Measurements from ENCODE around the gene UMODL1. TPM values are rescaled to one million over a fixed set of nuclear protein-coding genes. Genes with fewer than 3 reads are reported as not detected.

The UMODL1 gene
- total and polyA plus RNA-seq, 4 experiments from 2014 or later: 0.08 to 1.1 (median 0.58) TPM; not detected in 1

- Histone ChIP-seq H3K27me3 (ENCODE audit: insufficient read depth, low read length) (no peaks in the 10 kb centered on the region), H3K9me3 (ENCODE audit: control insufficient read depth in 1 of 2, low read length in 2 of 2) (no peaks in the 10 kb centered on the region), H3K36me3 (ENCODE audit: insufficient read depth, low read length) (no peaks in the 10 kb centered on the region), H3K27ac (ENCODE audit: low read depth, low read length) (no peak overlapping the region), H3K4me1 (ENCODE audit: insufficient read depth, low read length) (no peaks in the 10 kb centered on the region), H3K4me3 (ENCODE audit: low read length in 2 of 2) (no peak overlapping the region)
- Mint-ChIP-seq H3K9me3 (no peaks in the 10 kb centered on the region), H3K36me3 (no peaks in the 10 kb centered on the region), H3K4me3 (no peak overlapping the region), H3K27me3 (peaks cover 0 to 4% of the 10 kb centered on the region in 2 donors), H3K4me1 (no peaks in the 10 kb centered on the region), H3K27ac (no peak overlapping the region)
- intact Hi-C loops (cut with micrococcal nuclease): no loop called here
- ChIA-PET POLR2A (ENCODE audit: partially characterized antibody) (no interaction called here), CTCF (ENCODE audit: partially characterized antibody) (interaction anchor here (0.9 to 3.2 kb wide), 3 partner anchors 9 to 108 kb away, joined by 3 to 18 read pairs (median 5); no protein-coding TSS in a partner anchor)
- DNase-seq: no peak
Observed at GRCh38 chr21:42151948-42152220, 80.8 kb downstream of the UMODL1 start.

GRCh38 chr21:42153046-42153686 is 82.0 kb downstream of the UMODL1 start:
- Mint-ChIP-seq H3K9me3 (no peaks in the 10 kb centered on the region), H3K4me1 (no peaks in the 10 kb centered on the region), H3K27me3 (peaks cover 0 to 4% of the 10 kb centered on the region in 2 donors), H3K36me3 (no peaks in the 10 kb centered on the region), H3K27ac (no peak overlapping the region), H3K4me3 (no peak overlapping the region)
- H3K27me3 ChIP-seq (ENCODE audit: insufficient read depth, low read length): no peaks in the 10 kb centered on the region
- H3K27ac ChIP-seq (ENCODE audit: low read depth, low read length): no peak overlapping the region
- H3K36me3 ChIP-seq (ENCODE audit: insufficient read depth, low read length): no peaks in the 10 kb centered on the region
- no peak for DNase-seq
- H3K4me3 ChIP-seq (ENCODE audit: low read length in 2 of 2): no peak overlapping the region
- no peaks in the 10 kb centered on the region for H3K4me1 ChIP-seq (ENCODE audit: insufficient read depth, low read length)
- intact Hi-C loops (cut with micrococcal nuclease): no loop called here
- H3K9me3 ChIP-seq (ENCODE audit: control insufficient read depth in 1 of 2, low read length in 2 of 2): no peaks in the 10 kb centered on the region
- CTCF ChIA-PET (ENCODE audit: partially characterized antibody): interaction anchor here (1.3 to 6.7 kb wide), 5 partner anchors 8 to 109 kb away, joined by 3 to 25 read pairs (median 5); no protein-coding TSS in a partner anchor
- POLR2A ChIA-PET (ENCODE audit: partially characterized antibody): no interaction called here

GRCh38 chr21:42153746-42154145 is 82.6 kb downstream of the UMODL1 start:
- Mint-ChIP-seq H3K4me3 (no peak overlapping the region), H3K27ac (no peak overlapping the region), H3K4me1 (no peaks in the 10 kb centered on the region), H3K36me3 (no peaks in the 10 kb centered on the region), H3K9me3 (no peaks in the 10 kb centered on the region), H3K27me3 (peaks cover 0 to 4% of the 10 kb centered on the region in 2 donors)
- intact Hi-C loops (cut with micrococcal nuclease): no loop called here
- ChIA-PET POLR2A (ENCODE audit: partially characterized antibody) (no interaction called here), CTCF (ENCODE audit: partially characterized antibody) (interaction anchor here (1.3 to 6.7 kb wide), 5 partner anchors 8 to 108 kb away, joined by 3 to 25 read pairs (median 5); no protein-coding TSS in a partner anchor)
- DNase-seq: no peak
- no peak overlapping the region for H3K27ac ChIP-seq (ENCODE audit: low read depth, low read length)
- H3K36me3 ChIP-seq (ENCODE audit: insufficient read depth, low read length): no peaks in the 10 kb centered on the region
- no peaks in the 10 kb centered on the region for H3K27me3 ChIP-seq (ENCODE audit: insufficient read depth, low read length)
- no peaks in the 10 kb centered on the region for H3K4me1 ChIP-seq (ENCODE audit: insufficient read depth, low read length)
- no peaks in the 10 kb centered on the region for H3K9me3 ChIP-seq (ENCODE audit: control insufficient read depth in 1 of 2, low read length in 2 of 2)
- H3K4me3 ChIP-seq (ENCODE audit: low read length in 2 of 2): no peak overlapping the region

- intact Hi-C loops (cut with micrococcal nuclease): no loop called here
- ChIA-PET CTCF (ENCODE audit: partially characterized antibody) (interaction anchor here (2.7 to 6.7 kb wide), 3 partner anchors 9 to 105 kb away, joined by 9 to 25 read pairs (median 18); no protein-coding TSS in a partner anchor), POLR2A (ENCODE audit: partially characterized antibody) (no interaction called here)
- H3K27me3 ChIP-seq (ENCODE audit: insufficient read depth, low read length): no peaks in the 10 kb centered on the region
- no peak overlapping the region for H3K4me3 Mint-ChIP-seq
- H3K9me3 Mint-ChIP-seq: no peaks in the 10 kb centered on the region
- H3K36me3 Mint-ChIP-seq: no peaks in the 10 kb centered on the region
- no peak overlapping the region for H3K27ac ChIP-seq (ENCODE audit: low read depth, low read length)
- no peak for DNase-seq
- H3K4me1 Mint-ChIP-seq: peaks cover 0 to 3% (median 0%) of the 10 kb centered on the region in 4 donors
- no peaks in the 10 kb centered on the region for H3K9me3 ChIP-seq (ENCODE audit: control insufficient read depth in 1 of 2, low read length in 2 of 2)
- H3K4me3 ChIP-seq (ENCODE audit: low read length in 2 of 2): no peak overlapping the region
- H3K4me1 ChIP-seq (ENCODE audit: insufficient read depth, low read length): no peaks in the 10 kb centered on the region
- H3K27ac Mint-ChIP-seq: no peak overlapping the region
- peaks cover 0 to 4% of the 10 kb centered on the region in 2 donors for H3K27me3 Mint-ChIP-seq
- no peaks in the 10 kb centered on the region for H3K36me3 ChIP-seq (ENCODE audit: insufficient read depth, low read length)
Observed at GRCh38 chr21:42154237-42155044, 83.3 kb downstream of the UMODL1 start.

GRCh38 chr21:42155045-42155855 is 84.1 kb downstream of the UMODL1 start:
- Mint-ChIP-seq H3K9me3 (no peaks in the 10 kb centered on the region), H3K27me3 (peaks cover 0 to 4% of the 10 kb centered on the region in 2 donors), H3K36me3 (no peaks in the 10 kb centered on the region), H3K4me1 (peaks cover 0 to 5% (median 0%) of the 10 kb centered on the region in 4 donors), H3K27ac (peak overlapping the region in 1 of 7 donors; percentile 36), H3K4me3 (no peak overlapping the region)
- intact Hi-C loops (cut with micrococcal nuclease): no loop called here
- no peak for DNase-seq
- H3K36me3 ChIP-seq (ENCODE audit: insufficient read depth, low read length): no peaks in the 10 kb centered on the region
- no peak overlapping the region for H3K27ac ChIP-seq (ENCODE audit: low read depth, low read length)
- CTCF ChIA-PET (ENCODE audit: partially characterized antibody): interaction anchor here (1.3 to 6.7 kb wide), 3 partner anchors 9 to 104 kb away, joined by 4 to 25 read pairs (median 9); no protein-coding TSS in a partner anchor
- no peaks in the 10 kb centered on the region for H3K27me3 ChIP-seq (ENCODE audit: insufficient read depth, low read length)
- H3K4me1 ChIP-seq (ENCODE audit: insufficient read depth, low read length): no peaks in the 10 kb centered on the region
- no peaks in the 10 kb centered on the region for H3K9me3 ChIP-seq (ENCODE audit: control insufficient read depth in 1 of 2, low read length in 2 of 2)
- POLR2A ChIA-PET (ENCODE audit: partially characterized antibody): no interaction called here
- no peak overlapping the region for H3K4me3 ChIP-seq (ENCODE audit: low read length in 2 of 2)

- no peaks in the 10 kb centered on the region for H3K36me3 Mint-ChIP-seq
- H3K27me3 Mint-ChIP-seq: peaks cover 0 to 4% of the 10 kb centered on the region in 2 donors
- no peak overlapping the region for H3K27ac Mint-ChIP-seq
- H3K4me1 Mint-ChIP-seq: peaks cover 6 to 14% (median 11%) of the 10 kb centered on the region in 4 donors
- DNase-seq: no peak
- H3K4me1 ChIP-seq (ENCODE audit: insufficient read depth, low read length): peaks cover 7% of the 10 kb centered on the region
- H3K9me3 ChIP-seq (ENCODE audit: control insufficient read depth in 1 of 2, low read length in 2 of 2): no peaks in the 10 kb centered on the region
- no peaks in the 10 kb centered on the region for H3K9me3 Mint-ChIP-seq
- no peaks in the 10 kb centered on the region for H3K36me3 ChIP-seq (ENCODE audit: insufficient read depth, low read length)
- H3K27me3 ChIP-seq (ENCODE audit: insufficient read depth, low read length): no peaks in the 10 kb centered on the region
- H3K27ac ChIP-seq (ENCODE audit: low read depth, low read length): no peak overlapping the region
- ChIA-PET POLR2A (ENCODE audit: partially characterized antibody) (no interaction called here), CTCF (ENCODE audit: partially characterized antibody) (interaction anchor here (1.2 to 6.7 kb wide), 4 partner anchors 7 to 102 kb away, joined by 3 to 25 read pairs (median 6); no protein-coding TSS in a partner anchor)
- no peak overlapping the region for H3K4me3 Mint-ChIP-seq
- intact Hi-C loops (cut with micrococcal nuclease): no loop called here
- no peak overlapping the region for H3K4me3 ChIP-seq (ENCODE audit: low read length in 2 of 2)
Observed at GRCh38 chr21:42156690-42157605, 85.8 kb downstream of the UMODL1 start.

All from CD4-positive, alpha-beta memory T cell (primary cell).